ENCODE results near the gene STRADB. TPM values are rescaled to one million over a fixed set of nuclear protein-coding genes. Genes with fewer than 3 reads are reported as not detected.

The STRADB gene
- total and polyA plus RNA-seq, 2 donors (not counting 3 experiments of a cell fraction or from before 2014, with no cell fraction given), result 6.9 to 16.6 TPM

GRCh38 chr2:201470821-201471731 is 19.5 kb downstream of the STRADB start:
- Histone ChIP-seq H3K9me3 (replicated peaks; ENCODE audit: control insufficient read depth, insufficient read depth, low read length) (no peaks in the 10 kb centered on the region), H3K27me3 (ENCODE audit: control insufficient read depth in 2 of 2, insufficient read depth in 2 of 2, low read length in 2 of 2) (no peaks in the 10 kb centered on the region), H3K9me1 (replicated peaks; ENCODE audit: control insufficient read depth, extremely low read depth, insufficient read depth, low read length) (no peaks in the 10 kb centered on the region), H3K27ac (ENCODE audit: insufficient read depth, low read depth, low read length) (no peak overlapping the region), H3K36me3 (ENCODE audit: control insufficient read depth in 2 of 2, extremely low read depth in 1 of 2, insufficient read depth in 2 of 2, low read length in 2 of 2) (no peaks in the 10 kb centered on the region), H3K4me2 (ENCODE audit: insufficient read depth, low read length) (no peak overlapping the region), H3K4me1 (ENCODE audit: control insufficient read depth, extremely low read depth, insufficient read depth, low read length) (peaks cover 8% of the 10 kb centered on the region), H3K79me2 (ENCODE audit: control insufficient read depth, insufficient read depth, low read length) (no peaks in the 10 kb centered on the region), H2AFZ (ENCODE audit: low read depth, low read length) (no peak overlapping the region), H3K9ac (replicated peaks; ENCODE audit: extremely low read depth, insufficient read depth, low read length) (no peak overlapping the region), H4K20me1 (replicated peaks; ENCODE audit: control insufficient read depth, extremely low read depth, insufficient read depth, low read length) (no peaks in the 10 kb centered on the region), H3K4me3 (replicated peaks in 1 of 3; ENCODE audit: insufficient read depth in 1 of 3, low read depth in 1 of 3, low read length in 3 of 3) (no peak overlapping the region)
- no TSS peak for BruUV-seq (replicated peaks)
- CTCF ChIA-PET, result interaction anchor here (0.7 kb wide), 1 partner anchor 20 kb away, joined by 3 read pairs; the partner anchor contains the start of gene TRAK2
- FAIRE-seq (peak; percentile 59), DNase-seq (ENCODE audit: low read depth, low spot score) (no peak)
- intact Hi-C loops (cut with micrococcal nuclease), result no loop called here
- no peak for TF ChIP-seq POLR2AphosphoS5 (IDR thresholded peaks at IDR 0.05; ENCODE audit: insufficient read depth, low read depth, low read length)
- TF ChIP-seq EZH2 (IDR thresholded peaks at IDR 0.05; ENCODE audit: borderline replicate concordance, low read depth, low read length, severe bottlenecking), result no peak
- no peak for TF ChIP-seq JUN (IDR thresholded peaks at IDR 0.05; ENCODE audit: borderline replicate concordance, insufficient read depth, insufficient read length, low read depth)
- no peak for TF ChIP-seq GATA2 (IDR thresholded peaks at IDR 0.05; ENCODE audit: insufficient read depth, insufficient read length, low read depth, low read length)
- TF ChIP-seq MAX (IDR thresholded peaks at IDR 0.05; ENCODE audit: insufficient read depth, insufficient read length), result no peak
- TF ChIP-seq MYC (IDR thresholded peaks at IDR 0.05; ENCODE audit: low read depth, low read length), result no peak
- TF ChIP-seq CTCF (IDR thresholded peaks at IDR 0.05; ENCODE audit: extremely low read depth in 1 of 2, insufficient read depth in 1 of 2, low read depth in 1 of 2, low read length in 2 of 2), result no peak
- TF ChIP-seq POLR2A (IDR thresholded peaks at IDR 0.05; ENCODE audit: low read depth, low read length), result no peak
- TF ChIP-seq FOS (IDR thresholded peaks at IDR 0.05; ENCODE audit: borderline replicate concordance, insufficient read depth, low read length), result no peak
- POLR2A ChIA-PET, result no interaction called here
- dilution Hi-C loops (cut with MboI; ENCODE audit: extremely low pct_ligation_motif_present, low sequenced_read_pairs), result no loop called here

Measured in endothelial cell of umbilical vein (primary cell).